HL-60 (cell line): ENCODE measurements around the gene SMIM24.

Experiments used
- POLR2AphosphoS5 ChIP-seq: IDR thresholded peaks from 2 replicates; pipeline ENCODE4 v1.6.1; 2012; ENCODE audit warnings: low read depth
- SPI1 ChIP-seq: IDR thresholded peaks from 2 replicates; pipeline ENCODE4 v1.6.1; 2012; ENCODE audit warnings: low read depth, mild to moderate bottlenecking, borderline replicate concordance
- TF ChIP-seq, protein P1 (sequence below): IDR thresholded peaks from one replicate; pipeline ENCODE4 v1.5.1; 2011; ENCODE audit warnings: low read length, control low read depth, inconsistent platforms; ENCODE audit not compliant: insufficient read depth

DNA sequence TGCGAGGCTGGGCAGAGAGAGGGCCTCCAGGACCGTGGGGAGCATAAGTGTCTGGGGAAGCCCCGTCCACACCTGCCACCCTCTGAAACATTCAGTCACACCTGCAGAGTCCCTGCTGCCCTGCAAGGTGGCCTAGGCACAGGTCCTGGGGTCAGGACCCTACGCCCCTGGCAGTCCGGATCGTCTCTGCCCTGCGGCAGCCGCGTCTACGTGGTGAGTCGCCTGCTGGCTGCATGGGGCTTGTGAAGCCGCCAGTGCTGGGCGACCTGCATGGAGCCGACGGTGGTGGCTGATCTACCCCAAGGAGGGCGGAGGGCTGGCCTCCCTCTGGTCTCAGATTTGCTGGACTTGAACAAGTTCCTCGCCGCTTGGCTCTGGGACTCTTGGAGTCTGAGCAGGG, 38.8 kb upstream of the SMIM24 start:
- TF ChIP-seq, protein P1, sequence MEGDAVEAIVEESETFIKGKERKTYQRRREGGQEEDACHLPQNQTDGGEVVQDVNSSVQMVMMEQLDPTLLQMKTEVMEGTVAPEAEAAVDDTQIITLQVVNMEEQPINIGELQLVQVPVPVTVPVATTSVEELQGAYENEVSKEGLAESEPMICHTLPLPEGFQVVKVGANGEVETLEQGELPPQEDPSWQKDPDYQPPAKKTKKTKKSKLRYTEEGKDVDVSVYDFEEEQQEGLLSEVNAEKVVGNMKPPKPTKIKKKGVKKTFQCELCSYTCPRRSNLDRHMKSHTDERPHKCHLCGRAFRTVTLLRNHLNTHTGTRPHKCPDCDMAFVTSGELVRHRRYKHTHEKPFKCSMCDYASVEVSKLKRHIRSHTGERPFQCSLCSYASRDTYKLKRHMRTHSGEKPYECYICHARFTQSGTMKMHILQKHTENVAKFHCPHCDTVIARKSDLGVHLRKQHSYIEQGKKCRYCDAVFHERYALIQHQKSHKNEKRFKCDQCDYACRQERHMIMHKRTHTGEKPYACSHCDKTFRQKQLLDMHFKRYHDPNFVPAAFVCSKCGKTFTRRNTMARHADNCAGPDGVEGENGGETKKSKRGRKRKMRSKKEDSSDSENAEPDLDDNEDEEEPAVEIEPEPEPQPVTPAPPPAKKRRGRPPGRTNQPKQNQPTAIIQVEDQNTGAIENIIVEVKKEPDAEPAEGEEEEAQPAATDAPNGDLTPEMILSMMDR: no peak
- TF ChIP-seq SPI1: no peak
- no peak for TF ChIP-seq POLR2AphosphoS5
